H9 (cell line): ENCODE data around the gene DDRGK1. TPM values are rescaled to one million over a fixed set of nuclear protein-coding genes. Genes with fewer than 3 reads are reported as not detected.

Source experiments
- DNase-seq: peaks from one replicate; pipeline ENCODE4 v3.0.0-alpha.2; 2017
- H2AFZ ChIP-seq: one replicate; pipeline ENCODE4 v1.6.1; 2013; ENCODE audit warnings: mild to moderate bottlenecking, low read length, control low read depth, moderate library complexity
- H2AK5ac ChIP-seq: 2 replicates; pipeline ENCODE4 v1.6.1; 2013; ENCODE audit warnings: low read length, control low read depth, mixed read lengths; ENCODE audit not compliant: insufficient read length
- H2BK120ac ChIP-seq: one replicate; pipeline ENCODE4 v1.6.1; 2013; ENCODE audit warnings: low read depth, mild to moderate bottlenecking, low read length, control low read depth, inconsistent platforms; ENCODE audit not compliant: poor library complexity, severe bottlenecking
- H2BK12ac ChIP-seq: 2 replicates; pipeline ENCODE4 v1.6.1; 2013; ENCODE audit warnings: low read length, control low read depth, mixed read lengths, low read depth; ENCODE audit not compliant: insufficient read length
- H2BK15ac ChIP-seq: 2 replicates; pipeline ENCODE4 v1.6.1; 2013; ENCODE audit warnings: low read depth, low read length, control low read depth
- H2BK20ac ChIP-seq: one replicate; pipeline ENCODE4 v1.6.1; 2013; ENCODE audit warnings: low read depth, mild to moderate bottlenecking, low read length, control low read depth, inconsistent platforms; ENCODE audit not compliant: poor library complexity, severe bottlenecking
- H2BK5ac ChIP-seq: 2 replicates; pipeline ENCODE4 v1.6.1; 2013; ENCODE audit warnings: low read length, control low read depth, mixed read lengths; ENCODE audit not compliant: insufficient read length
- H3K14ac ChIP-seq: 2 replicates; pipeline ENCODE4 v1.6.1; 2013; ENCODE audit warnings: low read length, control low read depth; ENCODE audit not compliant: insufficient read depth
- H3K18ac ChIP-seq: 2 replicates; pipeline ENCODE4 v1.6.1; 2013; ENCODE audit warnings: low read depth, mild to moderate bottlenecking, mixed read lengths, low read length, control low read depth; ENCODE audit not compliant: insufficient read length
- H3K23ac ChIP-seq: 2 replicates; pipeline ENCODE4 v1.6.1; 2013; ENCODE audit warnings: low read length, control low read depth, mixed read lengths, low read depth; ENCODE audit not compliant: insufficient read length
- H3K23me2 ChIP-seq: 2 replicates; pipeline ENCODE4 v1.6.1; 2013; ENCODE audit warnings: low read depth, mild to moderate bottlenecking, mixed read lengths, low read length, control low read depth; ENCODE audit not compliant: insufficient read length, poor library complexity, severe bottlenecking
- H3K27ac ChIP-seq: 2 replicates; pipeline ENCODE4 v1.5.1; 2013; ENCODE audit warnings: low read length, control low read depth, mixed read lengths, low read depth; ENCODE audit not compliant: insufficient read length
- H3K27me3 ChIP-seq: 2 replicates; pipeline ENCODE4 v1.6.1; 2013; ENCODE audit warnings: low read length, control low read depth, inconsistent platforms; ENCODE audit not compliant: insufficient read depth
- H3K4ac ChIP-seq: 2 replicates; pipeline ENCODE4 v1.6.1; 2013; ENCODE audit warnings: low read depth, mild to moderate bottlenecking, control low read depth, inconsistent platforms, low read length, moderate library complexity
- H3K4me1 ChIP-seq: 2 replicates; pipeline ENCODE4 v1.6.1; 2013; ENCODE audit warnings: low read length, control low read depth, inconsistent platforms; ENCODE audit not compliant: insufficient read depth
- H3K4me2 ChIP-seq: 2 replicates; pipeline ENCODE4 v1.6.1; 2013; ENCODE audit warnings: low read length, control low read depth, mixed read lengths; ENCODE audit not compliant: insufficient read length, insufficient read depth
- H3K56ac ChIP-seq: 2 replicates; pipeline ENCODE4 v1.6.1; 2013; ENCODE audit warnings: low read depth, mild to moderate bottlenecking, mixed read lengths, low read length, control low read depth; ENCODE audit not compliant: insufficient read length
- H3K79me1 ChIP-seq: 2 replicates; pipeline ENCODE4 v1.6.1; 2013; ENCODE audit warnings: low read depth, mild to moderate bottlenecking, moderate library complexity, low read length, control low read depth, inconsistent platforms; ENCODE audit not compliant: insufficient read depth, poor library complexity, severe bottlenecking
- H3K79me2 ChIP-seq: 2 replicates; pipeline ENCODE4 v1.6.1; 2013; ENCODE audit warnings: low read length, control low read depth, inconsistent platforms; ENCODE audit not compliant: insufficient read depth
- H3K9ac ChIP-seq: 2 replicates; pipeline ENCODE4 v1.6.1; 2013; ENCODE audit warnings: low read length, control low read depth, mixed read lengths; ENCODE audit not compliant: insufficient read length; ENCODE audit errors: extremely low read depth
- H3K9me3 ChIP-seq: one replicate; pipeline ENCODE4 v1.6.1; 2013; ENCODE audit warnings: low read depth, low read length, inconsistent platforms; ENCODE audit not compliant: control insufficient read depth
- H3T11ph ChIP-seq: one replicate; pipeline ENCODE4 v1.6.1; 2013; ENCODE audit warnings: mild to moderate bottlenecking, low read length, control low read depth, inconsistent platforms
- H4K20me1 ChIP-seq: one replicate; pipeline ENCODE4 v1.6.1; 2013; ENCODE audit not compliant: control insufficient read depth, insufficient read length, insufficient read depth
- H4K5ac ChIP-seq: 2 replicates; pipeline ENCODE4 v1.6.1; 2013; ENCODE audit warnings: low read depth, mild to moderate bottlenecking, mixed read lengths, low read length, control low read depth; ENCODE audit not compliant: insufficient read length
- H4K8ac ChIP-seq: replicated peaks from 2 replicates; pipeline ENCODE4 v1.6.1; 2013; ENCODE audit warnings: low read length, control low read depth, mixed read lengths, low read depth; ENCODE audit not compliant: insufficient read length
- H4K91ac ChIP-seq: 2 replicates; pipeline ENCODE4 v1.6.1; 2013; ENCODE audit warnings: low read depth, mild to moderate bottlenecking, moderate library complexity, mixed read lengths, low read length, control low read depth; ENCODE audit not compliant: insufficient read length
- H3K27ac Mint-ChIP-seq, 3 experiments: 2 replicates in 2 of 3; 3 replicates in 1 of 3; pipeline ENCODE4 v1.8.0; 2020 to 2021; ENCODE audit warnings: mixed read lengths in 3 of 3, mild to moderate bottlenecking in 1 of 3, moderate library complexity in 1 of 3
- H3K27me3 Mint-ChIP-seq: 2 replicates; pipeline ENCODE4 v1.8.0; 2021; ENCODE audit warnings: low read depth, mild to moderate bottlenecking, moderate library complexity, mixed read lengths
- H3K36me3 Mint-ChIP-seq, 3 experiments: 2 replicates in 2 of 3; 3 replicates in 1 of 3; pipeline ENCODE4 v1.8.0; 2020 to 2021; ENCODE audit warnings: low read depth in 3 of 3, mixed read lengths in 3 of 3; ENCODE audit not compliant: insufficient read depth in 1 of 3
- H3K4me1 Mint-ChIP-seq, 2 experiments: 2 replicates each; pipeline ENCODE4 v1.8.0; 2020; ENCODE audit warnings: mixed read lengths in 2 of 2
- H3K4me3 Mint-ChIP-seq, 2 experiments: 2 replicates in 1 of 2; 3 replicates in 1 of 2; pipeline ENCODE4 v1.8.0; 2020 to 2021; ENCODE audit warnings: mild to moderate bottlenecking in 2 of 2, mixed read lengths in 2 of 2, moderate library complexity in 1 of 2
- H3K9me3 Mint-ChIP-seq, 2 experiments: 2 replicates in 1 of 2; 3 replicates in 1 of 2; pipeline ENCODE4 v1.8.0; 2020; ENCODE audit warnings: mild to moderate bottlenecking in 2 of 2, mixed read lengths in 2 of 2, moderate library complexity in 1 of 2
- CTCF ChIP-seq: fragments of 200-600 bp; sonication (generic); conservative IDR thresholded peaks from 3 replicates; pipeline ENCODE4 v1.8.0; 2021; ENCODE audit warnings: antibody characterized with exemption, mild to moderate bottlenecking
- WGBS: extraction: QIAGEN DNeasy Blood & Tissue Kit; methylation state at CpG from one replicate; pipeline ENCODE4 v1.1.7; 2013; ENCODE audit warnings: missing lambda C conversion rate, low lambda C conversion rate, mixed read lengths; ENCODE audit not compliant: insufficient read length; ENCODE audit errors: extremely low coverage; 5-methylcytosine and 5-hydroxymethylcytosine counted together
- total RNA-seq: library from RNA; stranded (reverse); gene quantifications from 2 replicates; pipeline ENCODE4 v1.2.1, GENCODE V29; 2021

DDRGK1 gene
- total RNA-seq, 1 experiment from 2014 or later, result 58.1 TPM

- Histone ChIP-seq H4K91ac (no peak overlapping the region), H3K9ac (no peak overlapping the region), H3K4ac (no peak overlapping the region), H3K79me1 (no peaks in the 10 kb centered on the region), H2AK5ac (no peak overlapping the region), H2BK12ac (no peak overlapping the region), H3K23me2 (peaks cover 8% of the 10 kb centered on the region), H3K27ac (no peak overlapping the region), H2BK120ac (no peak overlapping the region), H2AFZ (no peak overlapping the region), H3K23ac (no peak overlapping the region), H3K79me2 (no peaks in the 10 kb centered on the region), H2BK15ac (no peak overlapping the region), H3K27me3 (peaks cover under 1% of the 10 kb centered on the region; the same call in 1 of the 2 replicates), H3K4me1 (no peaks in the 10 kb centered on the region; the same call in 1 of the 2 replicates), H4K5ac (no peak overlapping the region), H4K8ac (no peak overlapping the region), H3K14ac (no peak overlapping the region), H4K20me1 (no peaks in the 10 kb centered on the region), H3K56ac (no peak overlapping the region), H3K18ac (no peak overlapping the region), H3K9me3 (no peaks in the 10 kb centered on the region), H2BK20ac (no peak overlapping the region), H2BK5ac (no peak overlapping the region), H3K4me2 (no peak overlapping the region), H3T11ph (no peak overlapping the region)
- 0 out of 7 replicates have a peak, but pooled peaks cover 0 to 5% (median 2%) of the 10 kb centered on the region in 3 experiments for H3K36me3 Mint-ChIP-seq
- no peak for DNase-seq
- no peak for TF ChIP-seq CTCF
- H3K27me3 Mint-ChIP-seq, result peaks cover 62% of the 10 kb centered on the region
- H3K4me3 Mint-ChIP-seq, result no peak overlapping the region
- H3K9me3 Mint-ChIP-seq, result no peaks in the 10 kb centered on the region
- H3K27ac Mint-ChIP-seq, result no peak overlapping the region
- no CpG with 5 or more reads among the region's 4 CpGs for WGBS
- H3K4me1 Mint-ChIP-seq, result peaks cover 24 to 26% of the 10 kb centered on the region in 2 experiments
Measured at GRCh38 chr20:3245711-3246110, 41.2 kb upstream of the DDRGK1 start.
